ENCODE measurements around the gene GPR142. TPM values are rescaled to one million over a fixed set of nuclear protein-coding genes. Genes with fewer than 3 reads are reported as not detected.

GPR142 gene
- total and polyA plus RNA-seq, 2 of the 13 experiments (the other 11 are each of a cell fraction or from before 2014, with no cell fraction given) = not detected

DNA sequence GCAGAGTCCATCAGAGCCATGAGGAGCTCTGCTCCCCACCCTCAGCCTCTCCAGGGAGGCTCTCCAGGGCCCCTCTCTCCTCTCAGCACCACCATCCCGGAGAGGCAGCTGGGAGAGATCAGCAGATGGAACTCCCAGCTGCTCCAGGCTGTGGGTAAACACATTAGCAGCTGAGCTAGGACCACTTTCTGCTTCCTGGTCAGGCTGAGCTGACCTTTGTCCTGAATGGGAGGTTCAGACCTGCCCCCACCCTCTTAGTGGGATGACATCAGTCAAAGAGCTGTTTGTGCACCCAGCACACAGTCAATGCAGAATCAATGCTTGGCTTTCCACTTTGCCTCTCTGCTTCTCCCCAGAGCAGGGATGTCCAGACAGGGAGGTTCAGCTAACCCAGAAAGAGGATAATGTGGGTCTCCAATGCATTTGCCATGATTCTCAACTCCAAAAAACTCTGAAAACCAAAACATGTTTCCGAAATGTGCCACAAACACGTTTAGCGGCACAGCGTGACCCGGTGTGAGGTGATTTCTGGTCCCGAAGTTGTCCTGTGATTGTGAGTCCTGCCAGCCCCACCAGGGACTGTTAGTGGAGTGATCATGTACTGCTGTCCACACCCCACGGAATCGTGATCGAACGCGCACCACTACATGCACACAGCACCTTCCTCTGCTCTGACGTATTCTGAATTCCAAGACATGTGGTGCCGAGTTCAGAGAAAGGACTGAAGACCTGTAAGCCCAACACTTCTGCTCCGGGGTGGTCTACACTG is 6.7 kb downstream of the GPR142 start (continued):
- TF ChIP-seq NCOR1 (IDR thresholded peaks at IDR 0.05; ENCODE audit: borderline replicate concordance, low read length) (peak; percentile 54; the same call in 1 of the 2 replicates), RXRB (CRISPR knock-in tag; IDR thresholded peaks at IDR 0.05; ENCODE audit: borderline replicate concordance) (peak; percentile 99), SP4 (CRISPR knock-in tag; IDR thresholded peaks at IDR 0.05) (peak; percentile 70; the same call in 1 of the 2 replicates), NR2F1 (CRISPR knock-in tag; IDR thresholded peaks at IDR 0.05) (peak; percentile 75 to 78), ZNF574 (CRISPR knock-in tag; IDR thresholded peaks at IDR 0.05) (peak; percentile 81), ZNF879 (CRISPR knock-in tag; IDR thresholded peaks at IDR 0.05) (no peak), PBX2 (CRISPR knock-in tag; IDR thresholded peaks at IDR 0.05) (no peak), ZBTB44 (CRISPR knock-in tag; IDR thresholded peaks at IDR 0.05) (no peak), PITX1 (CRISPR knock-in tag; IDR thresholded peaks at IDR 0.05) (peak; percentile 82; the same call in 1 of the 2 replicates), LCORL (IDR thresholded peaks at IDR 0.05) (no peak), LCORL (CRISPR knock-in tag; IDR thresholded peaks at IDR 0.05) (peak; percentile 98), ATF1 (CRISPR knock-in tag; IDR thresholded peaks at IDR 0.05) (no peak), IRF2 (CRISPR knock-in tag; IDR thresholded peaks at IDR 0.05) (peak; percentile 90), ARNTL (CRISPR knock-in tag; IDR thresholded peaks at IDR 0.05) (0 out of 2 replicates have a peak, but pooled peaks have one; percentile 28), MEIS1 (CRISPR knock-in tag; IDR thresholded peaks at IDR 0.05; ENCODE audit: borderline replicate concordance) (peak; percentile 93; the same call in 1 of the 2 replicates), MAX (IDR thresholded peaks at IDR 0.05) (peak; percentile 61; the same call in 1 of the 2 replicates), ZMYM3 (CRISPR knock-in tag; IDR thresholded peaks at IDR 0.05) (peak; percentile 87), PPARG (CRISPR knock-in tag; conservative IDR thresholded peaks at IDR 0.05) (peak; percentile 99), TMF1 (CRISPR knock-in tag; IDR thresholded peaks at IDR 0.05; ENCODE audit: low read depth) (no peak)
- TF ChIP-seq, protein P1, sequence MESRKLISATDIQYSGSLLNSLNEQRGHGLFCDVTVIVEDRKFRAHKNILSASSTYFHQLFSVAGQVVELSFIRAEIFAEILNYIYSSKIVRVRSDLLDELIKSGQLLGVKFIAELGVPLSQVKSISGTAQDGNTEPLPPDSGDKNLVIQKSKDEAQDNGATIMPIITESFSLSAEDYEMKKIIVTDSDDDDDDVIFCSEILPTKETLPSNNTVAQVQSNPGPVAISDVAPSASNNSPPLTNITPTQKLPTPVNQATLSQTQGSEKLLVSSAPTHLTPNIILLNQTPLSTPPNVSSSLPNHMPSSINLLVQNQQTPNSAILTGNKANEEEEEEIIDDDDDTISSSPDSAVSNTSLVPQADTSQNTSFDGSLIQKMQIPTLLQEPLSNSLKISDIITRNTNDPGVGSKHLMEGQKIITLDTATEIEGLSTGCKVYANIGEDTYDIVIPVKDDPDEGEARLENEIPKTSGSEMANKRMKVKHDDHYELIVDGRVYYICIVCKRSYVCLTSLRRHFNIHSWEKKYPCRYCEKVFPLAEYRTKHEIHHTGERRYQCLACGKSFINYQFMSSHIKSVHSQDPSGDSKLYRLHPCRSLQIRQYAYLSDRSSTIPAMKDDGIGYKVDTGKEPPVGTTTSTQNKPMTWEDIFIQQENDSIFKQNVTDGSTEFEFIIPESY (CRISPR knock-in tag; IDR thresholded peaks at IDR 0.05) = no peak; the same call in 1 of the 2 replicates
- TF ChIP-seq, protein P2, sequence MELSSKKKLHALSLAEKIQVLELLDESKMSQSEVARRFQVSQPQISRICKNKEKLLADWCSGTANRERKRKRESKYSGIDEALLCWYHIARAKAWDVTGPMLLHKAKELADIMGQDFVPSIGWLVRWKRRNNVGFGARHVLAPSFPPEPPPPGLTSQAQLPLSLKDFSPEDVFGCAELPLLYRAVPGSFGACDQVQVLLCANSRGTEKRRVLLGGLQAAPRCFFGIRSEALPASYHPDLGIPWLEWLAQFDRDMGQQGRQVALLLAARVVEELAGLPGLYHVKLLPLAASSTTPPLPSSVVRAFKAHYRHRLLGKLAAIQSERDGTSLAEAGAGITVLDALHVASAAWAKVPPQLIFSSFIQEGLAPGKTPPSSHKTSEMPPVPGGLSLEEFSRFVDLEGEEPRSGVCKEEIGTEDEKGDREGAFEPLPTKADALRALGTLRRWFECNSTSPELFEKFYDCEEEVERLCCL (CRISPR knock-in tag; IDR thresholded peaks at IDR 0.05; ENCODE audit: borderline replicate concordance) = no peak

Measured in HepG2 (cell line).